Erythroblast (primary cell): Measurements from ENCODE around the gene CLDN14.

Source experiments
- GATA1 ChIP-seq: IDR thresholded peaks from 2 replicates; pipeline ENCODE4 v1.6.1; 2011; ENCODE audit warnings: low read depth, mild to moderate bottlenecking, control low read depth, low read length, moderate library complexity
- POLR2A ChIP-seq: IDR thresholded peaks from 2 replicates; pipeline ENCODE4 v1.6.1; 2011; ENCODE audit warnings: mild to moderate bottlenecking, low read length

- TF ChIP-seq POLR2A (no peak), GATA1 (no peak)
Measured at GRCh38 chr21:36528716-36529115, 48.8 kb upstream of the CLDN14 start.
